Sigmoid colon (tissue), 7 donors: ENCODE measurements around the gene SLC15A4. TPM values are rescaled to one million over a fixed set of nuclear protein-coding genes. Genes with fewer than 3 reads are reported as not detected.

Experiments
- DNase-seq: peaks from one replicate; pipeline ENCODE4 v3.0.0-alpha.2; 2019
- H3K27ac ChIP-seq, 4 donors: fragments of 200-600 bp; sonication (generic); one replicate each; pipeline ENCODE4 v1.5.1; 2016 to 2019; ENCODE audit warnings: mild to moderate bottlenecking in 1 of 4
- H3K27me3 ChIP-seq, 3 donors: fragments of 200-600 bp; sonication (generic); one replicate each; pipeline ENCODE4 v1.5.1; 2019; ENCODE audit warnings: mild to moderate bottlenecking in 1 of 3
- H3K36me3 ChIP-seq, 4 donors: fragments of 200-600 bp; sonication (generic); one replicate each; pipeline ENCODE4 v1.5.1; 2016 to 2019
- H3K4me1 ChIP-seq, 4 donors: fragments of 200-600 bp; sonication (generic); one replicate each; pipeline ENCODE4 v1.5.1; 2017 to 2019
- H3K4me3 ChIP-seq, 4 donors: fragments of 200-600 bp; sonication (generic); one replicate each; pipeline ENCODE4 v1.5.1; 2017 to 2019; ENCODE audit warnings: mild to moderate bottlenecking in 2 of 4, moderate library complexity in 1 of 4
- H3K9me3 ChIP-seq, 4 donors: fragments of 200-600 bp in 3 of 4; sonication (generic) in 3 of 4; one replicate each; pipeline versions ENCODE4 v1.5.1 to v1.6.1; 2013 to 2019
- CTCF ChIP-seq, 4 experiments: fragments of 450-650 bp in 3 of 4; fragments of 200-600 bp in 1 of 4; IDR thresholded peaks; one replicate each; pipeline ENCODE4 v1.5.1; 2016 to 2019; ENCODE audit warnings: antibody characterized with exemption in 4 of 4, mild to moderate bottlenecking in 3 of 4, moderate library complexity in 2 of 4
- EP300 ChIP-seq, 4 donors: sonication (generic); formaldehyde crosslinking; IDR thresholded peaks; one replicate each; pipeline ENCODE4 v1.6.1; 2017; ENCODE audit warnings: antibody characterized with exemption in 4 of 4
- POLR2A ChIP-seq, 2 donors: fragments of 450-650 bp; IDR thresholded peaks; one replicate each; pipeline ENCODE4 v1.6.1; 2016; ENCODE audit warnings: antibody characterized with exemption in 2 of 2, mild to moderate bottlenecking in 2 of 2, moderate library complexity in 2 of 2
- POLR2AphosphoS5 ChIP-seq, 4 donors: sonication (generic); formaldehyde crosslinking; IDR thresholded peaks; one replicate each; pipeline ENCODE4 v1.6.1; 2017; ENCODE audit warnings: antibody characterized with exemption in 4 of 4
- WGBS, 2 donors: extraction: QIAGEN DNeasy Blood & Tissue Kit; methylation state at CpG; one replicate each; pipeline ENCODE4 v1.1.7; 2013; 5-methylcytosine and 5-hydroxymethylcytosine counted together
- intact Hi-C: fragments of 100-400 bp; cut with DNase I; formaldehyde crosslinking; loops from one replicate; pipeline ENCODE4 v1.15.1; 2023
- polyA plus RNA-seq, 3 donors: library from polyadenylated mRNA; stranded (reverse); fragments of 200-250 nt; gene quantifications; one replicate each; pipeline ENCODE4 v1.2.3, GENCODE V29; 2013
- total RNA-seq, 4 donors: library from RNA; depleted of rRNA; stranded (reverse); fragments of >200 nt; gene quantifications; one replicate each; pipeline ENCODE4 v1.1.0, GENCODE V29; 2016
- donor health status: healthy with polysubstance abuse.
- donor health status: Bipolar disorder and iron deficiency.
- donor health status: healthy.

SLC15A4 gene
- total and polyA plus RNA-seq, 7 donors = 3.6 to 42.0 (median 19.4) TPM

- WGBS, 2 donors = 76 to 81% methylated on average over 22 of the region's 22 CpGs
- no peak overlapping the region for H3K27ac ChIP-seq
- DNase-seq = peak; percentile 60
- H3K27me3 ChIP-seq = no peaks in the 10 kb centered on the region
- TF ChIP-seq POLR2AphosphoS5 (IDR thresholded peaks at IDR 0.05) (no peak), CTCF (IDR thresholded peaks at IDR 0.05) (no peak)
- H3K9me3 ChIP-seq = no peaks in the 10 kb centered on the region
- intact Hi-C loops = no loop called here
- peaks cover 10 to 81% (median 50%) of the 10 kb centered on the region in 4 donors for H3K36me3 ChIP-seq
- H3K4me3 ChIP-seq = no peak overlapping the region
- H3K4me1 ChIP-seq = peaks cover 0 to 6% (median 2%) of the 10 kb centered on the region in 4 donors
These were observed 25.0 kb downstream of the SLC15A4 start for GRCh38 chr12:128798571-128799341.

GRCh38 chr12:128797119-128798118 lies 26.3 kb downstream of the SLC15A4 start:
- peaks cover 15 to 89% (median 62%) of the 10 kb centered on the region in 4 donors for H3K36me3 ChIP-seq

DNA sequence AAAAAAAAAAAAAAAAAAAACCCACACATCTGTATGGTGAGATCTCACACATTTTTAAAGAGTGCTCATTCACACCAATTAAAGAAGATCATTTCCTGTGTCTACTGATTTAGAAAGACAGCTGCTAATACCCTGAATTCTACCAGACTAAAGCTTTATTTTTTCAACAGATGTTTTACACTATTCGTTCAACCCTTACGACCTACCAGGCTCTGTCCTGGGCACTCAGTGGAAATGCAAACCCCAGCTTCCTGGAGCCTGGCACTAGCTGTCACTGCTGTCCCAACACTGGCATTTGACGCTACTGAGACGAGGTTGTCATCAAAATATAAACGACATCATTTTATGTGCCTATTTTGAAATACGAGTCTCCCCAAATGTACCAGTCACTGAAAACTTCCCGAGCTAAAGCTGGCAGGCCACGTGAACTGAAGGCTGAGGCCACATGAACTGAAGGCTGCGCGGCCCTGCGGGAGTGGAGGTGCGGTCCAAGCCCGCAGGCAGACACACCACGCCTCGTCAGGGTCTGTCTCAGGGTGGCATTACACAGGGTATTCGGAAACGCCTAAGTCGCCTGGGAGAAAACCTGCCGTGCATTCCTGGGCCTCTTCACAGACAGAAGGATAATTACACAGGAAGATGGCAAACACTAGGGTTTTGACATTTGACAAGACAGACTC lies 27.2 kb downstream of the SLC15A4 start:
- H3K9me3 ChIP-seq = no peaks in the 10 kb centered on the region
- TF ChIP-seq POLR2A (IDR thresholded peaks at IDR 0.05) = no peak
- TF ChIP-seq POLR2AphosphoS5 (IDR thresholded peaks at IDR 0.05) = no peak
- no peak for TF ChIP-seq EP300 (IDR thresholded peaks at IDR 0.05)
- no peak for TF ChIP-seq CTCF (IDR thresholded peaks at IDR 0.05)
- H3K36me3 ChIP-seq = peaks cover 15 to 98% (median 65%) of the 10 kb centered on the region in 4 donors
- H3K27ac ChIP-seq = no peak overlapping the region
- H3K4me1 ChIP-seq = no peaks in the 10 kb centered on the region
- H3K4me3 ChIP-seq = no peak overlapping the region
- H3K27me3 ChIP-seq = no peaks in the 10 kb centered on the region
- intact Hi-C loops = no loop called here
- 86 to 93% methylated on average over 19 of the region's 19 CpGs for WGBS, 2 donors
- DNase-seq = peak; percentile 40

More at GRCh38 chr12:128797119-128798118, 26.3 kb downstream of the SLC15A4 start:
- peak; percentile 46 for DNase-seq
- no peak for TF ChIP-seq EP300 (IDR thresholded peaks at IDR 0.05)
- no peak for TF ChIP-seq POLR2A (IDR thresholded peaks at IDR 0.05)
- TF ChIP-seq POLR2AphosphoS5 (IDR thresholded peaks at IDR 0.05) = no peak
- 74 to 82% methylated on average over 20 of the region's 20 CpGs for WGBS, 2 donors
- Histone ChIP-seq H3K27ac (no peak overlapping the region), H3K4me3 (no peak overlapping the region), H3K4me1 (peaks cover 0 to 6% (median 2%) of the 10 kb centered on the region in 4 donors), H3K27me3 (no peaks in the 10 kb centered on the region), H3K9me3 (no peaks in the 10 kb centered on the region)
- intact Hi-C loops = no loop called here

GRCh38 chr12:128795530-128796361 lies 28.0 kb downstream of the SLC15A4 start:
- intact Hi-C loops = no loop called here
- H3K27ac ChIP-seq = no peak overlapping the region
- 75 to 89% methylated on average over 30 of the region's 30 CpGs for WGBS, 2 donors
- H3K4me1 ChIP-seq = no peaks in the 10 kb centered on the region
- H3K4me3 ChIP-seq = no peak overlapping the region
- TF ChIP-seq POLR2AphosphoS5 (IDR thresholded peaks at IDR 0.05) (no peak), CTCF (IDR thresholded peaks at IDR 0.05) (no peak), POLR2A (IDR thresholded peaks at IDR 0.05) (no peak), EP300 (IDR thresholded peaks at IDR 0.05) (no peak)
- no peaks in the 10 kb centered on the region for H3K9me3 ChIP-seq
- no peaks in the 10 kb centered on the region for H3K27me3 ChIP-seq
- H3K36me3 ChIP-seq = peaks cover 12 to 98% (median 65%) of the 10 kb centered on the region in 4 donors
- peak; percentile 43 for DNase-seq
